ENCODE data around the gene C3orf18.

- TF ChIP-seq GATA2 (IDR thresholded peaks at IDR 0.05; ENCODE audit: low read depth, low read length) = no peak
- no peak for TF ChIP-seq GATA3 (IDR thresholded peaks at IDR 0.05; ENCODE audit: low read depth, low read length)
Observed at GRCh38 chr3:50609071-50609762, 41.7 kb upstream of the C3orf18 start.
